HTERT RPE-1 (cell line): ENCODE data around the gene PCNX2.

Experiments used
- in situ Hi-C: fragments of 300-500 bp; cut with MboI; formaldehyde crosslinking; loops from 4 replicates; pipeline ENCODE4 v1.14.3; 2020; ENCODE audit warnings: low sequenced_read_pairs

PCNX2 gene

DNA sequence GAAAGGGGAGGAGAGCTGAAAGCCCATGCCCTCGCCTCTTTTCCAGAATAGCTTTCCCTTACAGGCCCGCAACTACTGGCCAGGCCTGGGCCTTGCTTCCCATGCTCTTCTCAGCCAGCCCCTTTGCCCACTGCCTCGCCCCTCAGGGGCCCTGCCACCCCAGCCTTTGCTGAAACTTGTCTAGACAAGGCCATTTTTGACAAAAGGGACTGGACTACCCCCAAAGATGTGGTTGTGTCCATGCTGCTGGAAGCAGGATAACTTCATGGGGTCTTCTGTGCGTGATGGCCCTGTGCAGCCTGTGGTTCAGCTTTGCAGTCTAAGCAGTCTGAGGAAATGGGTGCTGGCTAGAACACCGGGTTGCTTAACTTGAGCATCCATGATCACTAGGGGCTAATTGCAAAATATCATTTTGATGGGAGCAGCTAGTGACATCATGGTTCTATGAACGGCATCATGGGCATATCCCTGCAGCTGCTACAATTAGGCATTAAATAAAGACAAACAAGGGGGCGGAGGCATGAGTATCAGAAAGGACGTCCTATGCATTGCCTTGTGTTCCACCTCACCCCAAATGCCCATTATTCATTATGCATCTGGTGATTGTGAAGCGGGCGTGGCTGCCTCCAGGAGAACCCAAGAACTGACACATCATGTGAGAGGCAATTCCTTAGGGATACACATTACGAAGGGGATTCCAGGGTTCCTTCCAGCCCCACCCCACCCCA, 308.3 kb downstream of the PCNX2 start:
- in situ Hi-C loops, result no loop called here

DNA sequence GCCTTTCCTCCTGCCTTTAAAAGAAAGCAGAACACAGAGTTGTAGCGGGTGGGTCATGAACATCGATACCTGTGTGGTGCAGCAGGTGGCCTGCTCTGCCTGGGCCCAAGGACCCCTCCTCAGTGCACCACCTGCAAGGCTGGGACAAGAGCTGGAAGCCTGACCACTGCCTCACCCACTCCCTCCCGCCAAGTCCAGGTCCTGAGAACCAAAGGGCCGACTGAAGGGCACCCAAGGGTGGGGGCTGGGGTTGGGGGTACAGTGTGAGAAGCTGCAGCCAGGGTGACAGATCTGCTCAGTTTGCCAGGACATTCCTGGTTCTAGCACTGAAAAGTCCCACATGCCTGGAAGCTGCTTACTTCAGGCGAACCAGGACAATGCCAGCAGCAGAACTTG, 309.0 kb downstream of the PCNX2 start:
- in situ Hi-C loops, result no loop called here

DNA sequence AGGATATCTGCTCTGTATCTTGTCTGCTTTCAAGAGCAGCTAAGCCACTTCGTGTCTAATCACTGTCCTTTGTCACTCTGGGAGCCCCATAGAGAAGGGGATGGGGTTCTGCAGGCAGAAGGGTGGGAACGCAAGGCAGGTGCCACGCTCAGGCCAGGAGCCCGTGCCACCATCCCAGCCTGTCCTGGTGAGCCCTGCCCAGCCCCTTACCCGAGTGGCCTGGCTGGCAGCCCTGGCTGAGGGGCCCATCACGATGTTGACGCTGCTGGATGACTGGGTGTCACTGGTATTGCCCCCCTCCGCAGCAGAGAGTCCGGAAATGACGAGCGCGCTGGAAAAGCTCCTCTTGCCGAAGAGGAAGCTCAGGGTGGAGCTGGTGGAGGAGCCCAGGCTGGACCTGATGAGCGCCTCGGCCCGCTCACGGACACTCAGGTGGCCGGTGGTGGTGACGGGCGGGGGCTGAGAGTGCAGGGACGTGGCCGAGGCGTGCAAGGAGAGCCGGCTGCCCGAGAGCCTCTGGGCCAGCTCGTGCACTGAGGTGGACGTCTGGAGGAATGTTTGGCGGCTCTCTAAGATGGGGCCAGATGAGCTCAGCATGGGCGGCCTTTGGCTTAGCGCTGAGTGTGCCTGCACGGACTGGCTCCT, 309.5 kb downstream of the PCNX2 start:
- in situ Hi-C loops, result no loop called here

DNA sequence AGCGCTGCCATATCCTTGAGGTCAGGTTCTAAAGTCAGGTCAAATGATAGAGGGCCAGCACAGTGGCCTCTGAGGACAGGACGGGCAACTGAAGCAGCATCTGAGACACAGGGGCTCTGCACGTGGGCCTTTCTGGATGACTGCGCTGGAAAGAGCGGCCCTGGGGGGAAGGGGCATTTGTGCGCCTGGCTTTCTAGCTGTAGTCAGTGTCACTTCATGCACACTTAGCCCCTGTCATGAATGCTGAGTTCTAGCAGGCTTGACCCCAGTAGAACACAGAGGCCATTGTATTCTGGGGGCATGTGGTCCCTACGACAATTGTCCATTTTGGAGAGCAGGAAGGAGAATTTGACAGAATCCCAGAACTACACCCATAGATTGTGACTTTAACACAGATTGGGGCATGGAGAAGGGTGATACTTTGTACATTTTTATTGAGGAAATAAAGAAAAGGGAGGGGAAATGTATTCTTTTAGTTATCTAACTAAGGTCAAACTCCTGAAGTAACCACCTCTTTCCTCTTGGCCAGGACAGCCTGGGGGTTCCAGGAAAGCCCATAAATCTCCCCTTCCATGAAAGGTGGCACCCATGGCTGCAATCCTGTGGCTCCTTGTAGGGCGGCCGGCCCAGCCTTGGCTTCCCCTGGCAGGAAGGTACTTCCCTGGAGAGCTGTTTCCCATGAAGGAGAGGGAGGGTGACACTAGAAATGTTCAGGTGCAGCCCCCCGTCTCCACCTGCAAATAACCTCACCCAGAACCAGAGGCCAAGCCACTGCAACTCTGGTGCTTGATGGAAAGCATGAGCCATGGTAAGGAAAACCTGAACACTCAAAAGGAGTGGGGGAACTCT, 310.7 kb downstream of the PCNX2 start:
- in situ Hi-C loops, result no loop called here

DNA sequence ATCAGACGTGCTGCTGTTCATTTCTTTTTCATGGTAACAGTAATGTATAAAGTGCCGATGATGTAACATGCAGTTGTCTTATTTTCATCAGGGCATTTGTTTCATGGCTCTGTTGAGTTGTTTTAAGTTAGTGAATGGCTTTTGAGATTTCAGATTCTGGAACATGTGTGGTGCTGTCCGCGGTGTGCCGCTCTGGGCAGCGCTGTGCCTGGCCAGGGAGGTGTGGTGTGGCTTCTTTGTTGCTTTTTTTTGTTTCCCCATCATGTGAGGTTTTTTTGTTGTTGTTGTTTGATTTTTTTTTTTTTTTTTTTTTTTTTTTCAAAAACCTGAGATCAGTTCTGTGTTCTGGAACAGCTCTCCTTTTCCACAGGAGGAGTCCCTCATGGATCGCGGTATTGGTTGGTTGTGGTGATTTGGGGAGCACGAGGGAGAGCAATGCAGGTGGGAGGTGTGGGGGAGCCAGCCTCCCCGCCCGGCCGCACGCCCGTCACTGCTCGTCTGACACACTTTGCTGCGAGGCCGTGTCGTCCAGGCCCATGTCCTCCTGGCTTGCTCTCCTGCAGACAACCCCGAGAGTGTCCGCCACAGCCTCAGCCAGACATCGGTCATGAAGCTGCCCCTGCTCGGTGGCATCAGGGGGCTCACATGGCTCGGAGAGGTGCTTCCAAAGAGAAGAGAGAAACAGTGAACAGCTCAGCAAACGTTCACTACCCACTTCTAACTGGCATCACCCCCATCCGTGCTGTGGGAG, 311.5 kb downstream of the PCNX2 start:
- in situ Hi-C loops, result no loop called here

DNA sequence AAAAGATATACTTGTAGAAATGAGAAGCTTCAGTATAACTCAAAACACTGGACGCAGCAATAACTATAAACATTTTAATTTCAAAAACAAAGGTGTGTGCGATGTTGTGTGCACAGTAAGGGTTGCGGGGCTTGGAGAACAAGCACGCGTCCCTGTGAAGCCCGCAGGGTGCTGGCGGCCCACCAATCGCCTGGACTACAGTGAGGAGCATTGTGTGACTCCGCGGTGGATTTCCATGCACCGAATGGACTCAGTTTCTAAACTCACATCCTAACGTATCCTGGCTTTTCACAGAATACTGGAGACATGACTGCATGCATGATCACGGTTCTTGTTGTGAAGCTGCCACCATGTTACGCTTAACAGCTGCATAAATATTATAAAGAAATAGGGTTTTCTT, 312.1 kb downstream of the PCNX2 start:
- in situ Hi-C loops, result no loop called here

DNA sequence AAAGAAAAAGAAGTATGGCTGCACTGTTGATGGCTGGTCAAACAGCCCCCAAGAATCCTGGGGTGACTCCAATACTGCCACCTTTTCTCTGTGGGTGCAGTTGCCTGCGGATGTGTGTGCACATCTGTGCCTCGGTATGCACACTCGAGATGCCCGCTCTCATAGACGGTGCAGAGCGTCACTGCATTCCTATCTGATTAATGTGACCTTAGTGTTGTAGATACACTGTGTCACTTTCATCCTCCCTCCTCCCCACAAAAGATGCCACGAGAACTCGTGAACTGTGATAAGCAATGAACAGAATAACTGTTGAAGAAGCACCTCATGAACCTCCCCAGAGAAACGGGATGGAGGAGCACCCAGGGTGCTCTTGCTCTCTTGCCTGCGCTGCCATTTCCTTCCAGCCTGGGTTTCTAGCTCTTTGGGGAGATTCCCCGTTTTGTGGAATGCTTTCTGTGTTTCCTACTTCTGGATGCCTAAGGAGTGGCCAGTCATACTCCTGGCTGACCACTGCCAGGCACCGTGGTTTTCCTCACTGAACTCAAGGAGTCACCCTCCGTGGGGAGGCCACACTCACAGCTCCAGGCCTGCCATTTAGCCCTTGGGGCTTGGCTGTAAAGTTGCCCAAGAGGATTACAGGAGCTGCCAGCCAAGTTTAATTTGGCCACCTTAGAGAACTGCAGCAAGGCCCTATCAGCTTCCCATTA, 313.1 kb downstream of the PCNX2 start:
- in situ Hi-C loops, result no loop called here

DNA sequence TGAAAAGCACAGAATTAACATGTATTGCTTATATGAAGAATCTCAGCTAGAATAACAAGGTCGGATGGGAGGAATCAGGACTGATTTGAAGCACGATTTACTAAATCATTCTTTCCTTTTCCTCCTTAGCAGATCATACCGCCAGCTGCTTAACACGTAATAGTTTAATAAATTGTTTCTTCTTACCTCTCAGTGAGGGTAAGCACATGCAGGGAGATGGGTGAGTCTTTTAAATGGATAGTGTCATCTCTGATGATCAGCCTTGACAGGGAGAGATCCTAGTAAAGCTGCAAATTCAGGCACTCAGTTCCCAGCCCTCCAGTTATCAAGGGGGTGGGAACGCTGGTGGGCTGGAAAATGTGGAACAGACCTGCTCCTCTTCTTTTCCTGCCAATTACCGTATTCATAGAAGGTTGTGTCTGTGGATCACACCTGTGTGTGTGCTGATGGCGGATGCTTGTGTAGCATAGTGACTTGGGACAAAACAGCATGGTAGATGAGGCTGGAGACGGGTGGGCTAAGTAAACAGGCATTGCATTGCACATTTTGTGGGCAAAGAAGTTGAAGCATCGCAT, 314.5 kb downstream of the PCNX2 start:
- in situ Hi-C loops, result no loop called here

DNA sequence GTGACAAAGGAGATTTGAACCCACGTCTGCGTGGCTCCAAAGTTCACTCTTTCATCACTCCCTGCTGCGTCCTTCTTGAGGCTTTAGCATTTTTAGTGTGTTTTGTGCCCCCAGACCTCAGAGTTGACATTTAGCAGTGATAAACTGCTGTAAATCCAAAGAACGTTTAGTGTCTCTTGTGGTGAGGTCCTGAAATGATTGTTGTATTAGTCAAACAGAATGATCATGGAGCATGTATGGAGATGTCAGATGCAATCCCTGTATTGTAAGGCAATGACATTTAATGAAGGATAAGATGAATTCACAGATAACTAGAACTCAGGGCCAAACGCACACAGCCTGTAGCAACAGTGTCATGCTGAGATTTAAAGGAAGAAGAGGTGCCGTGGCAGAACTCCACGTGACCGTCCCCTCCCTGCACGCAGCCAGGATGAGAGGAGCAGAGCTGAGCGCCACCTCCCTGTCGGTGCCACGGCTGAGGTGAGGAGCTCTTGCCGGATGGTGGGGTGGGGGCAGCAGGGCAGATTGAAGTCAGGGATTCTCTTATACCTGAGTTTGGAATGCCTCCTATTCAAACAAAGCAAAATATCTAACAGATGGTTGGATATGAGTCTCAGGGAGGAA, 315.1 kb downstream of the PCNX2 start:
- in situ Hi-C loops, result no loop called here

DNA sequence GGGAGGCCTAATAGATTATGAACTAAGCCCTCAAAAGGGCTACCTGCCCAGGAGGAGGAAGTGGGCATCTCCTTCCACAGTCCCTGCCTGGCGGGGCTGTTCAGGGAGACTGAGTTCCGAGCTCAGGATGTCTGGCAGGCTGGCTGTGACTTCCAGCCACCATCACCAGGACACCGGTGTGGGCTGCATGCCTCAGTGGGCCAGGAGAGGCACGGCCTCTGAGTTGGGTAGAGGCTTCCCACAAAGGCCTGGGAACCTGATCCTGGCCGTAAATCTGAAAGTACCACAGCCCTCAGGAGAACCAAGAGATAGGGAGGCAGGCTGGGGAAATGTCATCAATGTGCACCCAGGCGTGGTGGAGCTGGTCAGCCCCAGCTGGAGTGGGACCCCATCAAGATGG, 316.0 kb downstream of the PCNX2 start:
- in situ Hi-C loops, result no loop called here

DNA sequence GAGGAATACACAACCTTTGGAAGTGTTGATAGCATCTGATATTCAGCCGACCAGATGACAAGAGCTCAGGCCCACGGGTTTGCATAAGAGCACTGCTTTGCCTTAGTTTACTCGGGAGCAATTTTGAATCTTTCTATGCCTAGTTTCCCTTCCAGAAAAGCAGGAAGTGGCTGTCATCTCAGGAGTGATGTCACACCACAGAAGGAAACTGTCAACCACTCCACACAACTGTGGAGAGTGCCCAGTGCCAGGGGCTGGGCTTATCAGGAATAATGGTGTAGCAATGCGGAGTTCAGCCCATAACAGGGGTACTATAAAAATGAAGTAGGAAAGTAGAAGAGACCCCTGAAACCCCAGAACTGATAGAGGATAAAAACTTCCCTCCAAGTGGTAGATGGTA, 316.7 kb downstream of the PCNX2 start:
- in situ Hi-C loops, result no loop called here

DNA sequence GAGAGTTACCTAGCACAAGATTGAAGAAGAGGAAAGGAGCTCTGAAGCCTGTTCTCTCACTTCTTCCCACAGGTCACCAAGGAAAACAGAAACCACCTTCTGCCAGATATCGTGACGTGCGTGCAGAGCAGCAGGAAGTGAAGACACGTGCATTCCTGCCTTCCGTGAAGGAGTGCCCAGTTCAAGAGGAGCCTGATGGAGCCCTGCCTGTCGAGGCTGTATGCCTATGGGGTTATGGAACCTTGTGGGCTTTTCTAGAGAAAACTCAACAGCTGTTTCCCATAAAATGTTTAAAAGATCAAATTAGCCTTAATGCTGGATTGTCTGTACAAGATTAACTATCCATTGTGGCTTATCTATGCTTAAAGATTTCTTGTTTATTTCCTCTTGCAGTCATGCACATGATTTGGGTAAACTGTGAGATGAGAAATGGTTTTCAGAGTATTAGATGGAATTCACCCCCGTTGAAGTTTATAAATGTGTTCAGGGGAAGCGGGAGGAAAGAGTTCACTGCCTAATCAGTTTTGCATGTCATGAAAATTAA, 317.4 kb downstream of the PCNX2 start:
- in situ Hi-C loops, result no loop called here

DNA sequence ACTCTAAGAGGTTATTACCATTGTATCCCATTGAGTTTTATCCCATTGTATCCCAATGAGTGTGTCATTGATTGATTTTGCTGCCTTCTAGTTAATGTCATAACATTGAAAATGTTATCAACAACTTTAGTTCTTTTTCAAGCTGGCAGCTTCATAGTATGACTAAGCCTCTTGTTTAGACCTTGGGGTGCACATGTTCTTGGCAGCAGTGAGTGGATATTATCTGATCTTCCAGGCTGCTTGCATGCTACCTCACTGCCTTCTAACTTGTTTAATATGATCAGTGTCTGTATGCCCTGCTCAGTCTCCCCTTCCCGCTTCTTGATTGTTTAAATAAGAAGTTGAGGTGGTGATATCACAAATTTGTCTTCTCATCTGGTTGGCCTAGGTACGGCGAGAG, 320.6 kb downstream of the PCNX2 start:
- in situ Hi-C loops, result no loop called here

DNA sequence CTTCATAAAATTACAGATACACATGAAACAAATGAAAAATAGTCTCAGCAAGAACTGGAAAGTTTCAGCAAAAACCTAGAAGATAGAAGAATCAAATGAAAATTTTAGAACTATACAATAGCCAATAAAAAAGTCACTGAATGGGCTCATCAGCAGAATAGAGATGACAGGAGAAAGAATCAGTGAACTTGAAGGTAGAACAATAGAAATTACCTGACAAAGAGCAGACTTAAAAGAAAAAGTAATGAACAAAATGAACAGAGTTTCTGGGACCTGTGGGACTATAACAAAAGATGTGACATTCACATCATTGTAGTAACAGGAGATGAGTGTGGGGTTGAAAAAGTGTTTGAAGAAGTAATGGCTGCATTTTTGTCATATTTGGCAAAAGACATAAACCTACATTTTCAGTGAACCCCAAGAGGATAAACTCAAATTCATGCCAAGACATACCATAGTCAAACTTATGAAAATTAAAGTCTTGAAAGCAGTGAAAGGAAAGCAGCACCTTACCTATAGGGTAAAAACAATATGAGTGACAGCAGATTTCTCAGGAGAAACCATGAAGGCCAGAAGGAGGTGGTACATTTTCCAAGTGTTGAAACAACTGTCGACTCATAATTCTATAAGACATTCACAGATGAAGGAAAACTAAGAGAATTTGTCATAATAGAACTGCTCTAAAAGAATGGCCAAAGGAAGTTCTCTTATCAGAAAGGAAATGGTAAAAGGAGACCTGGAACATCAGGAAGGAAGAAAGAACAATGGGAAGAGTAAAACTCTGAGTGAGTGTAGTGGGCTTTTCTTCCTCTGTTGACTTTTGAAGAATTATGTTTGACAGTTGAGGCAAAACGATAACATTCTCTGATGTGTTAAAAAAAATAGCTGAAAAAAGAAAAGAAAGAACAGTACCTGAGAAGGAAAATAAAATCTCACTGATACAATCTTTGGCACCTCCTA, 321.6 kb downstream of the PCNX2 start:
- in situ Hi-C loops, result no loop called here

DNA sequence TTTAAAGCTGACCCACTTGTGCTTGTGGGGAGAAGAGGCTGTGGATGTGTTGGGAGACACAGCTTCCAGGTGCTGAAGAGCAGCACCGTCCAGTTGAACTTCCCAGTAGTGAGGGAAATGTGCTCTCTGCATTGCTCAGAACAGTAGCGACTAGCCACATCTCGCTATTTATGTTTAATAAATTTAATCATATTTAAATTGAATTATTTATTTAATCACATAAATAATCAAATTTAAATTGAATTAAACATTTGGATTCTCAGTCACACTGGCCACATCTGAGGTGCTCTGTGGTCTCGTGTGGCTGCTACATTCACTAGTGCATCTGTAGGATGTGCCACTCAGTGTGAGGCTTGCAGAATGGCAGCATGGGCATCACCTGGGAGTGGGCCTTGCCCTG, 325.0 kb downstream of the PCNX2 start:
- in situ Hi-C loops, result no loop called here

DNA sequence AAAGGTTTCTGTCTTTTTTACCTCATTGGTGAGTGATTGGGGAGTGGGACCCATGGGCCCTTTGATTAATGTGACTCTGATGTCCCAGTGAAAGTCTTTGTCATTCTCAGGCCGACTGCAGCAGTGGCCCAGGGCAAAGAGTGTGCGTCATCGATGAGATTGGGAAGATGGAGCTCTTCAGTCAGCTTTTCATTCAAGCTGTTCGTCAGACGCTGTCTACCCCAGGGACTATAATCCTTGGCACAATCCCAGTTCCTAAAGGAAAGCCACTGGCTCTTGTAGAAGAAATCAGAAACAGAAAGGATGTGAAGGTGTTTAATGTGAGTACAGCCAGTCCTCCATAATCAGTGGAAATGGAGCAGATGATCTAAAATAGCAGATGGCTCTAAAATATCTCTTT, 325.7 kb downstream of the PCNX2 start:
- in situ Hi-C loops, result no loop called here

DNA sequence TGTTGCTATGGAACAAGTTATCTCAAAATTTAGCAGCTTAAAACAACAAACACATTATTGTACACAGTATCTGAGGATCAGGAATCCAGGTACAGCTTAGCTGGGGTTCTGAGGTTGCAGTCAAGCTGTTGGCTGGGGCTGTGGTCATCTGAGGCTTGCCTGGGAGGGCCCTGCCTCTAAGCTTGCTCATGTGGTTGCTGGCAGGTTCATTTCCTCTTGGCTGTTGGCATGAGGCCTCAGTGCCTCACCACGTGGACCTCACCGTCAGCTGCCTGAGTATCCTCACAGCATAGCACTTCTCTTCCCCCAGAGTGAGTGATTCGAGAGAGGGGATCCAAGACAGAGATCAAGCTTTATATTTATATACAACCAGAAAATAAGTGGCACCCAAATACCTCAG, 326.6 kb downstream of the PCNX2 start:
- in situ Hi-C loops, result no loop called here

DNA sequence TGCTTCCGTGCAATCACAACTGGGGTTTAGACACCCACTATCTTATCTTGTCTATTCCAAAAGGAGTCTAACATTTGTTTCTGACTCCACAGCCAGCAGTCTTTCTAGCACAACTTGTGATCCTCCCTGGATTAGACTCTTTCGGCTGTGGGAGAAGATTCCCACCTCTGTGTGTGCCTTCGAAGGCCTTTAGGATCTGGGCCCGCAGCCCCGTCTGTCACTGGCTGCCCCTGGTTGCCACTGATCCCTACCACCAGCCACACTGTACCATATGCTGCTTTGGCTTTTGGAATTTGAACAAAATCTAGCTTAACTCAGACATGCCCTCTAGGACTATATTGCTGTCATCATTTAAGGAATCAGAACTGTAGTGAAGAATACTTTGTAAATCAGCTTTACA, 327.1 kb downstream of the PCNX2 start:
- in situ Hi-C loops, result no loop called here
